CD4-positive, alpha-beta T cell treated with Interleukin-21 for 1 hour (primary cell): ENCODE data around the gene MGLL.
"Not testable (repeated sequence)": the region's sequence is repeated elsewhere in the genome, so short reads cannot be mapped to it uniquely, and the experiment has no call there.

Source experiments
- DNase-seq: peaks from one replicate; pipeline ENCODE4 v3.0.0-alpha.2; 2020

The MGLL gene

GRCh38 chr3:127718916-127719290 is 103.4 kb downstream of the MGLL start:
- DNase-seq, result no peak

GRCh38 chr3:127718245-127718915 is 103.9 kb downstream of the MGLL start:
- DNase-seq, result no peak

GRCh38 chr3:127717357-127718244 is 104.7 kb downstream of the MGLL start:
- no peak for DNase-seq

- DNase-seq, result no peak
These were observed 105.9 kb downstream of the MGLL start for GRCh38 chr3:127716384-127716783.

GRCh38 chr3:127715532-127715931 is 106.8 kb downstream of the MGLL start:
- no peak for DNase-seq

GRCh38 chr3:127714866-127715265 is 107.4 kb downstream of the MGLL start:
- no peak for DNase-seq

GRCh38 chr3:127714125-127714571 is 108.2 kb downstream of the MGLL start:
- no peak for DNase-seq

- no peak for DNase-seq
These were observed 109.2 kb downstream of the MGLL start for GRCh38 chr3:127712881-127713771.

- DNase-seq, result no peak
These were observed 109.9 kb downstream of the MGLL start for GRCh38 chr3:127712461-127712860.

GRCh38 chr3:127711896-127712295 is 110.4 kb downstream of the MGLL start:
- no peak for DNase-seq

- DNase-seq, result no peak
These were observed 111.2 kb downstream of the MGLL start for GRCh38 chr3:127711021-127711695.

- DNase-seq, result no peak
These were observed 112.0 kb downstream of the MGLL start for GRCh38 chr3:127710155-127710941.

- DNase-seq, result no peak
These were observed 112.8 kb downstream of the MGLL start for GRCh38 chr3:127709320-127710060.

GRCh38 chr3:127708837-127709236 is 113.5 kb downstream of the MGLL start:
- DNase-seq, result no peak

GRCh38 chr3:127707851-127708411 is 114.4 kb downstream of the MGLL start:
- no peak for DNase-seq

- no peak for DNase-seq
These were observed 115.4 kb downstream of the MGLL start for GRCh38 chr3:127706785-127707351.

GRCh38 chr3:127706312-127706711 is 116.0 kb downstream of the MGLL start:
- DNase-seq, result no peak

GRCh38 chr3:127704840-127705239 is 117.5 kb downstream of the MGLL start:
- not testable (repeated sequence) for DNase-seq

GRCh38 chr3:127702151-127702578 is 120.2 kb downstream of the MGLL start:
- no peak for DNase-seq

GRCh38 chr3:127701280-127701911 is 120.9 kb downstream of the MGLL start:
- no peak for DNase-seq
